Ovary (tissue), 9 donors: ENCODE measurements around the gene ADAM33. TPM values are rescaled to one million over a fixed set of nuclear protein-coding genes. Genes with fewer than 3 reads are reported as not detected.

Experiments used
- DNase-seq, 5 donors: peaks; one replicate each; pipeline ENCODE4 v3.0.0-alpha.2; 2019 to 2020
- H3K27ac ChIP-seq, 2 donors: fragments of 200-600 bp; one replicate each; pipeline versions ENCODE4 v1.5.1 to v1.8.0; 2019 to 2022
- H3K27me3 ChIP-seq: fragments of 200-600 bp; one replicate; pipeline ENCODE4 v1.8.0; 2022
- H3K36me3 ChIP-seq: fragments of 200-600 bp; sonication (generic); one replicate; pipeline ENCODE4 v1.5.1; 2019
- H3K4me1 ChIP-seq: one replicate; pipeline ENCODE4 v1.8.1; 2013; ENCODE audit warnings: mild to moderate bottlenecking, moderate library complexity; ENCODE audit not compliant: insufficient read depth
- H3K4me3 ChIP-seq: fragments of 200-600 bp; sonication (generic); one replicate; pipeline ENCODE4 v1.5.1; 2017
- H3K9me3 ChIP-seq, 2 donors: fragments of 200-600 bp in 1 of 2; sonication (generic) in 1 of 2; one replicate each; pipeline versions ENCODE4 v1.5.1 to v1.8.1; 2013 to 2019; ENCODE audit warnings: mild to moderate bottlenecking in 1 of 2, moderate library complexity in 1 of 2
- CTCF ChIP-seq, 3 donors: fragments of 450-650 bp in 2 of 3; fragments of 200-600 bp in 1 of 3; IDR thresholded peaks; one replicate each; pipeline versions ENCODE4 v1.5.1 to v1.8.0; 2016 to 2022; ENCODE audit warnings: antibody characterized with exemption in 3 of 3, mild to moderate bottlenecking in 1 of 3
- EP300 ChIP-seq: sonication (generic); formaldehyde crosslinking; IDR thresholded peaks from one replicate; pipeline ENCODE4 v1.6.1; 2017; ENCODE audit warnings: antibody characterized with exemption
- POLR2A ChIP-seq: fragments of 450-650 bp; IDR thresholded peaks from one replicate; pipeline ENCODE4 v1.6.1; 2017; ENCODE audit warnings: antibody characterized with exemption, mild to moderate bottlenecking, moderate library complexity
- WGBS, 3 donors: extraction: QIAGEN DNeasy Blood & Tissue Kit in 1 of 3; methylation state at CpG; one replicate each; pipeline versions ENCODE4 v1.1.5 to v1.1.7; 2013 to 2017; 5-methylcytosine and 5-hydroxymethylcytosine counted together
- intact Hi-C, 4 donors: fragments of 100-400 bp; cut with DNase I; formaldehyde crosslinking; loops; one replicate each; pipeline versions ENCODE4 v1.11.0 to v1.15.1; 2022 to 2023
- polyA plus RNA-seq, 2 donors: library from polyadenylated mRNA; stranded (reverse); fragments of 200-250 nt in 1 of 2; fragments of 350-450 nt in 1 of 2; fragmentation: Illumina TruSeq in 1 of 2; extraction: RNeasy Lipid Tissue Mini Kit (QIAGEN cat#74804) in 1 of 2; gene quantifications; one replicate each; pipeline ENCODE4 v1.2.3, GENCODE V29; 2013 to 2014
- total RNA-seq, 7 donors: library from RNA; depleted of rRNA in 2 of 7; stranded (reverse); fragments of >200 nt in 2 of 7; fragmentation: NEBNext Ultra II Directional in 3 of 7; extraction: Animal tissue kit (Norgen Biotek cat#: 25700) in 3 of 7; gene quantifications; one replicate each; pipeline versions ENCODE4 v1.1.0 to v1.2.4, GENCODE V29; 2016 to 2023
- donor health status: DM: no; HTN: no; CAD: no; lungs with moderate emphysema.
- donor health status: DM: no; HTN: no; CAD: no.
- donor health status: Bipolar disorder and iron deficiency.
- donor health status: DM: yes; HTN: yes; CAD: no.
- donor health status: DM: no; HTN: no; CAD: no.
- donor health status: DM: yes; HTN: yes; CAD: no.

ADAM33 gene
- total and polyA plus RNA-seq, 9 donors, result 12.4 to 68.1 (median 26.1) TPM

GRCh38 chr20:3627476-3627875, 54.3 kb downstream of the ADAM33 start:
- TF ChIP-seq EP300, result no peak
- TF ChIP-seq POLR2A, result no peak
- TF ChIP-seq CTCF (IDR thresholded peaks at IDR 0.05), result no peak
- no peaks in the 10 kb centered on the region for H3K27me3 ChIP-seq
- H3K4me3 ChIP-seq, result no peak overlapping the region
- H3K9me3 ChIP-seq, result no peaks in the 10 kb centered on the region
- 80 to 90% (median 83%) methylated on average over 2 of the region's 2 CpGs for WGBS, 3 donors
- no peak for DNase-seq
- intact Hi-C loops, result no loop called here
- H3K36me3 ChIP-seq, result no peaks in the 10 kb centered on the region
- peaks cover 3% of the 10 kb centered on the region for H3K4me1 ChIP-seq
- no peak overlapping the region for H3K27ac ChIP-seq

- Histone ChIP-seq H3K27me3 (no peaks in the 10 kb centered on the region), H3K4me3 (no peak overlapping the region), H3K9me3 (no peaks in the 10 kb centered on the region), H3K36me3 (no peaks in the 10 kb centered on the region), H3K4me1 (no peaks in the 10 kb centered on the region), H3K27ac (no peak overlapping the region)
- no peak for DNase-seq
- 87 to 89% (median 88%) methylated on average over 4 of the region's 4 CpGs for WGBS, 3 donors
- TF ChIP-seq EP300 (no peak), CTCF (IDR thresholded peaks at IDR 0.05) (no peak), POLR2A (no peak)
- intact Hi-C loops, result no loop called here
Measured at GRCh38 chr20:3622406-3622805, 59.4 kb downstream of the ADAM33 start.

- no peaks in the 10 kb centered on the region for H3K4me1 ChIP-seq
- H3K27me3 ChIP-seq, result no peaks in the 10 kb centered on the region
- H3K4me3 ChIP-seq, result no peak overlapping the region
- no peaks in the 10 kb centered on the region for H3K9me3 ChIP-seq
- no peak for DNase-seq
- TF ChIP-seq EP300 (no peak), CTCF (IDR thresholded peaks at IDR 0.05) (no peak), POLR2A (no peak)
- no peaks in the 10 kb centered on the region for H3K36me3 ChIP-seq
- 92 to 93% (median 93%) methylated on average over 8 of the region's 8 CpGs for WGBS, 3 donors
- H3K27ac ChIP-seq, result no peak overlapping the region
- intact Hi-C loops, result no loop called here
Measured at GRCh38 chr20:3621111-3621510, 60.7 kb downstream of the ADAM33 start.

Other genes with a start within 250 kb of the ADAM33 start
- 10 to 100 TPM; 13.1 to 34.3 (median 23.6) TPM for gene ATRN, start 211.0 kb downstream of the ADAM33 start, total RNA-seq
- gene ATRN, start 211.0 kb downstream of the ADAM33 start, polyA plus RNA-seq, result 10 to 100 TPM; 10.3 to 46.2 TPM
- not detected for gene GFRA4, start 18.6 kb downstream of the ADAM33 start, total RNA-seq
- gene GFRA4, start 18.6 kb downstream of the ADAM33 start, polyA plus RNA-seq, result under 1 TPM in 1 of 2 donors, not detected in 1; 0.22 TPM
- 1 to 10 TPM in 5 of 7 donors, under 1 TPM in 2; 0.48 to 9.1 (median 1.7) TPM for gene SIGLEC1, start 30.6 kb upstream of the ADAM33 start, total RNA-seq
- 10 to 100 TPM in 1 of 2 donors, 1 to 10 TPM in 1; 3.3 to 11.5 TPM for gene SIGLEC1, start 30.6 kb upstream of the ADAM33 start, polyA plus RNA-seq
- gene HSPA12B, start 50.7 kb upstream of the ADAM33 start, total RNA-seq, result 10 to 100 TPM in 3 of 7 donors, 1 to 10 TPM in 4; 5.9 to 22.8 (median 7.4) TPM
- 10 to 100 TPM in 1 of 2 donors, 1 to 10 TPM in 1; 4.6 to 14.3 TPM for gene HSPA12B, start 50.7 kb upstream of the ADAM33 start, polyA plus RNA-seq
- 100 to 1,000 TPM in 1 of 7 donors, 10 to 100 TPM in 6; 24.6 to 124 (median 69.1) TPM for gene ADISSP, start 85.7 kb upstream of the ADAM33 start, total RNA-seq
- 100 to 1,000 TPM in 1 of 2 donors, 10 to 100 TPM in 1; 11.5 to 103 TPM for gene ADISSP, start 85.7 kb upstream of the ADAM33 start, polyA plus RNA-seq
- 10 to 100 TPM in 1 of 7 donors, 1 to 10 TPM in 2, under 1 TPM in 2, not detected in 2; 0.43 to 27.9 (median 1.4) TPM for gene SPEF1, start 99.4 kb upstream of the ADAM33 start, total RNA-seq
- under 1 TPM in 1 of 2 donors, not detected in 1; 0.54 TPM for gene SPEF1, start 99.4 kb upstream of the ADAM33 start, polyA plus RNA-seq
- 100 to 1,000 TPM in 2 of 7 donors, 10 to 100 TPM in 5; 43.8 to 119 (median 97.8) TPM for gene CENPB, start 104.7 kb upstream of the ADAM33 start, total RNA-seq
- 10 to 100 TPM; 15.4 to 67.1 TPM for gene CENPB, start 104.7 kb upstream of the ADAM33 start, polyA plus RNA-seq
- gene CDC25B, start 114.3 kb upstream of the ADAM33 start, total RNA-seq, result 10 to 100 TPM; 19.1 to 47.8 (median 35.6) TPM
- gene CDC25B, start 114.3 kb upstream of the ADAM33 start, polyA plus RNA-seq, result 10 to 100 TPM; 17.9 to 29.0 TPM
- 10 to 100 TPM in 5 of 7 donors, 1 to 10 TPM in 2; 6.8 to 15.3 (median 12.0) TPM for gene AP5S1, start 138.5 kb upstream of the ADAM33 start, total RNA-seq
- gene AP5S1, start 138.5 kb upstream of the ADAM33 start, polyA plus RNA-seq, result 1 to 10 TPM; 2.9 to 6.8 TPM
- gene MAVS, start 164.8 kb upstream of the ADAM33 start, total RNA-seq, result 10 to 100 TPM; 14.2 to 50.5 (median 34.5) TPM
- gene MAVS, start 164.8 kb upstream of the ADAM33 start, polyA plus RNA-seq, result 10 to 100 TPM; 28.6 to 35.1 TPM
- gene PANK2, start 207.4 kb upstream of the ADAM33 start, total RNA-seq, result 10 to 100 TPM; 22.2 to 34.9 (median 33.9) TPM
- gene PANK2, start 207.4 kb upstream of the ADAM33 start, polyA plus RNA-seq, result 10 to 100 TPM; 20.0 to 39.5 TPM